ENCODE measurements around the gene UMODL1. TPM values are rescaled to one million over a fixed set of nuclear protein-coding genes. Genes with fewer than 3 reads are reported as not detected.

Gene UMODL1
- total RNA-seq, 6 experiments from 2014 or later, result 0.06 to 1.2 (median 0.75) TPM; not detected in 2

DNA sequence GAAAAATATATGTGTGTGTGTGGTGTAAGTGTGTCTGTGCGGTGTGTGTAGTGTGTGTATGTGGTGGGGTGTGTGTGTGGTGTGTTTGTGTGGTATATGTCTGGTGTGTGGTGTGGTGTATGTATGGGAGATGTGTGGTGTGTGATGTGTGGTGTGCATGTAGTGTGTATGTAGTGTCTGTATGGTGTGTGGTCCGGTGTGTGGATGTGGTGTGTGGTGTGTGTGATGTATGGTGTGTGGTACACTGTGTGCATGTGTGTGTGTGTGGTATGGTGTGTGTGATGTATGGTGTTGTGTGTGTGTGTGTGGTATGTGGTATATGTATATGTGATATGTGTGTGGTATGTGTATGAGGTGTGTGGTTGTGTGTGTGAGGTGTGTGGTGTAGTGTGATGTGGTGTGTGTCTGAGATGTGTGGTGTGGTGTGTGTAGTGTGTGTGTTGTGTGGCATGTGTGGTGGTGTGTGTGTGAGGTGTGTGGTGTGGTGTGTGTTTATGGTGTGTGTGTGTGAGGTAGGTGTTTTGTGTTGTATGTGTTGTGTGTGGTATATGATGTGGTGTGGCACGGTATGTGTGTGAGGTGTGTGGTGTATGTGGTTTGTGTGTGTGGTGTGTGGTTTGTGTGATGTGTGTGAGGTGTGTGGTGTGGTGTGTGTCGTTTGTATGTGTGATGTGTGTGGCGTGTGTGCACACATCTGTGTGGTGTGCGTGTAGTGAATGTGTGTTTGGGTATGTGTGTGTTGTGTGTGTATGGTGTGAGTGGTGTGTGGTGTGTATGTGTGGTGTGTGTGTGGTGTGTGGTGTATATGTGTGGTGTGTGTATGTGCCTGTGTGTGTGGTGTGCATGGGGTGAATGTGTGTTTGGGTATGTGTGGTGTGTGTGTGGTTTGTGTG lies 112.5 kb downstream of the UMODL1 start:
- no peaks in the 10 kb centered on the region for H3K27me3 ChIP-seq
- ATAC-seq (no peak), DNase-seq (no peak)
- TF ChIP-seq POLR2A (IDR thresholded peaks at IDR 0.05), result no peak
- TF ChIP-seq, protein P1, sequence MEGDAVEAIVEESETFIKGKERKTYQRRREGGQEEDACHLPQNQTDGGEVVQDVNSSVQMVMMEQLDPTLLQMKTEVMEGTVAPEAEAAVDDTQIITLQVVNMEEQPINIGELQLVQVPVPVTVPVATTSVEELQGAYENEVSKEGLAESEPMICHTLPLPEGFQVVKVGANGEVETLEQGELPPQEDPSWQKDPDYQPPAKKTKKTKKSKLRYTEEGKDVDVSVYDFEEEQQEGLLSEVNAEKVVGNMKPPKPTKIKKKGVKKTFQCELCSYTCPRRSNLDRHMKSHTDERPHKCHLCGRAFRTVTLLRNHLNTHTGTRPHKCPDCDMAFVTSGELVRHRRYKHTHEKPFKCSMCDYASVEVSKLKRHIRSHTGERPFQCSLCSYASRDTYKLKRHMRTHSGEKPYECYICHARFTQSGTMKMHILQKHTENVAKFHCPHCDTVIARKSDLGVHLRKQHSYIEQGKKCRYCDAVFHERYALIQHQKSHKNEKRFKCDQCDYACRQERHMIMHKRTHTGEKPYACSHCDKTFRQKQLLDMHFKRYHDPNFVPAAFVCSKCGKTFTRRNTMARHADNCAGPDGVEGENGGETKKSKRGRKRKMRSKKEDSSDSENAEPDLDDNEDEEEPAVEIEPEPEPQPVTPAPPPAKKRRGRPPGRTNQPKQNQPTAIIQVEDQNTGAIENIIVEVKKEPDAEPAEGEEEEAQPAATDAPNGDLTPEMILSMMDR (IDR thresholded peaks at IDR 0.05), result no peak
- no peaks in the 10 kb centered on the region for H3K9me3 ChIP-seq
- intact Hi-C loops (cut with DNase I), result no loop called here
- 84% methylated on average over 6 of the region's 6 CpGs for WGBS (ENCODE audit: insufficient coverage, low coverage, low lambda C conversion rate, missing lambda C conversion rate)
- H3K36me3 ChIP-seq, result no peaks in the 10 kb centered on the region
- H3K4me1 ChIP-seq, result no peaks in the 10 kb centered on the region
- H3K4me3 ChIP-seq, result no peak overlapping the region
- no peak overlapping the region for H3K27ac ChIP-seq

DNA sequence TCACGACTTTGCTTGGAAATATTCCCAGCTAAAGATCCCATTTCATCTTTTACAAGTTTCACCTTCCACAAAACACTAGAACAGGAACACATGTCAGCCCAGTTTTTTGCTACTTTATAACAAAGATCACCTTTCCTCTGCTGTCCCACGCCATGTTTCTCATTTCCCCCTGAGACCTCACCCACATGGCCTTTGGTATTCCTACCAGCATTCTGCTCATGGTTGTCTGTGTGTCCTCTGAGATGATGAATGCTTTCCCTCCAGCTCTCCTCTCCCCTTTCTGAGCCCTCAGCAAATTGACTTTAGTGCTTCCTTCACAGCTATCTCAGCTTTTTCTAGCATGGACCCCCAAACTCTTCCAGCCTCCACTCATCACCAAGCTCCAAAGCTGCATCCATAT lies 115.5 kb downstream of the UMODL1 start:
- Histone ChIP-seq H3K27me3 (no peaks in the 10 kb centered on the region), H3K27ac (no peak overlapping the region), H3K36me3 (no peaks in the 10 kb centered on the region), H3K4me3 (no peak overlapping the region), H3K9me3 (no peaks in the 10 kb centered on the region), H3K4me1 (no peaks in the 10 kb centered on the region)
- 37% methylated on average over 2 of the region's 2 CpGs for WGBS (ENCODE audit: insufficient coverage, low coverage, low lambda C conversion rate, missing lambda C conversion rate)
- no peak for ATAC-seq
- intact Hi-C loops (cut with DNase I), result no loop called here
- TF ChIP-seq POLR2A (IDR thresholded peaks at IDR 0.05), result no peak
- TF ChIP-seq, protein P1 (IDR thresholded peaks at IDR 0.05), result no peak
- DNase-seq, result no peak

DNA sequence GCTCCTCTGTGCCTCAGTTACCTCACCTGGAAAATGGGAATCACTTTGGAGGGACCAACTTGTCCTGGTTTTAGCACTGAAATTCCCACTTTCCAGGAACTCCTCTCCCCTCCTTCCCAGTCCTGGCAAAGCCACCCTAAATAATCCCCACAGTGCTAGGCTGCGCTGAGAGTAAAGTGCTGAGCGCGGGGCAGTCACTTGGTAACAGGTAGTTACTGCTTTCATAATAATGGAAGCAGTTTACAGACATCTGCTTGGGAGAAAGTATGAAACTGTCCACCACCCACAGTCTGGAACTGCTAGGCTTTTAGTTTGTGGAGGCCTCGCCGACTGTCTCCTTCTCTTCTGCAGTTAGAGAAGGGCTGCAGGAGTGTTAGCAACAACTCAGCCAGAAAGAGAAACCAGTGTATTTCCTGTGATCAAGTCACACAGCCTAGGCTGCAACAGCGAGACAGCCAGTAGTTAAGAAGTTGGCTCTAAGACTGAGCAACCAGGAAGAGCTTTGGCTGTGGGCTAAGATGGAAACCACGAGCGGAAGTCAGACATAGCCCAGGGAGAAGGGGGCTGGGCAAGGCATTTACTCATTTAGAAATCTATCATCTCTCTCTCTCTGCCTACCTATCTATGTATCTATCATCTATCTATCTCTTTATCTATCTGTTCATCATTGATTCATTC lies 117.0 kb downstream of the UMODL1 start:
- Histone ChIP-seq H3K9me3 (no peaks in the 10 kb centered on the region), H3K4me1 (no peaks in the 10 kb centered on the region), H3K4me3 (no peak overlapping the region), H3K27me3 (no peaks in the 10 kb centered on the region), H3K36me3 (no peaks in the 10 kb centered on the region), H3K27ac (peak overlapping the region in 2 of 3 donors; percentile 16 to 55)
- DNase-seq (peak in 1 of 3 donors; percentile 44), ATAC-seq (peak; percentile 79 to 86 (median 82))
- TF ChIP-seq, protein P1 (IDR thresholded peaks at IDR 0.05), result no peak
- no peak for TF ChIP-seq POLR2A (IDR thresholded peaks at IDR 0.05)
- intact Hi-C loops (cut with DNase I), result no loop called here
- 53% methylated on average over 6 of the region's 8 CpGs for WGBS (ENCODE audit: insufficient coverage, low coverage, low lambda C conversion rate, missing lambda C conversion rate)

DNA sequence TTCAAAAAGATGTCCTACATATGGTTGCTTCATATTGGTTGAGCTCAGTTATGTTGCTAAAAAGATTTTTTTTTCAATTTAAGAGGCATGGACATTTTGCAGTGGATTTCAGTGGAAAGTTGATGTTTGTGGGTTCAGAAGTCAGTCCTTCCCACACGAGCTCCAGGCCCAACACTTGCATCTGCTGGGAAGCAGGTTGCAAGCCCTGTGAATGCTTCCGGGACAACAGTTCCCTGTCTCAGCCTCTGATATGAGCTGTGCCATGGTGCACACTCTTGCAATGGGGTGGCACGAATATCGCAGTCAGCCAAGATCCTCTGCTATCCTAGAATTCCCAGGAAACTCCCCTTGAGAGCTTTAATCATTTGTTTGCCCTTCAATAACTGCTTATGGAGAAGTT lies 117.5 kb downstream of the UMODL1 start:
- 14% methylated on average over 1 of the region's 4 CpGs for WGBS (ENCODE audit: insufficient coverage, low coverage, low lambda C conversion rate, missing lambda C conversion rate)
- no peak for TF ChIP-seq POLR2A (IDR thresholded peaks at IDR 0.05)
- TF ChIP-seq, protein P1 (IDR thresholded peaks at IDR 0.05), result no peak
- H3K4me3 ChIP-seq, result no peak overlapping the region
- no peaks in the 10 kb centered on the region for H3K9me3 ChIP-seq
- H3K27me3 ChIP-seq, result no peaks in the 10 kb centered on the region
- no peaks in the 10 kb centered on the region for H3K36me3 ChIP-seq
- intact Hi-C loops (cut with DNase I), result no loop called here
- ATAC-seq (no peak), DNase-seq (no peak)
- H3K27ac ChIP-seq, result peak overlapping the region; percentile 11 to 55 (median 16)
- no peaks in the 10 kb centered on the region for H3K4me1 ChIP-seq
